GM18517 (cell line): ENCODE measurements around the gene RFESD.
"Not testable (repeated sequence)": the region's sequence is repeated elsewhere in the genome, so short reads cannot be mapped to it uniquely, and the experiment has no call there.

Experiments used
- ATAC-seq: cut with Tn5 transposase; IDR thresholded peaks from one replicate; pipeline ENCODE4 v1.9.1; 2021; ENCODE audit warnings: mild to moderate bottlenecking, moderate library complexity; ENCODE audit not compliant: unreplicated experiment

Gene RFESD

DNA sequence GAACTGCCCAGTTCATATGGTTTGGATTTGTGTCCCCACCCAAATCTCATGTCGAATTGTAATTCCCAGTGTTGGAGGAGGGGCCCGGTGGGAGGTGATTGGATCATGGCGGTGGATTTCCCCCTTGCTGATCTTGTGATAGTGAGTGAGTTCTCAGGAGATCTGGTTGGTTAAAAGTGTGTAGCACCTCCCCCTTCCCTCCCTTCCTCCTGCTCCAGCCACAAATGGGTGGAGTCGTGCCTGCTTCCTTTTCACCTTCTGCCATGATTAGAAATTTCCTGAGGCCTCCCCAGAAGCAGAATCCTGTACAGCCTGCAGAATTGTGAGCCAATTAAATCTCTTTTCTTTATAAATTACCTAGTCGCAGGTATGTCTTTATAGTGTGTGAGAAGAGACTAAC lies 59.6 kb downstream of the RFESD start:
- not testable (repeated sequence) for ATAC-seq

DNA sequence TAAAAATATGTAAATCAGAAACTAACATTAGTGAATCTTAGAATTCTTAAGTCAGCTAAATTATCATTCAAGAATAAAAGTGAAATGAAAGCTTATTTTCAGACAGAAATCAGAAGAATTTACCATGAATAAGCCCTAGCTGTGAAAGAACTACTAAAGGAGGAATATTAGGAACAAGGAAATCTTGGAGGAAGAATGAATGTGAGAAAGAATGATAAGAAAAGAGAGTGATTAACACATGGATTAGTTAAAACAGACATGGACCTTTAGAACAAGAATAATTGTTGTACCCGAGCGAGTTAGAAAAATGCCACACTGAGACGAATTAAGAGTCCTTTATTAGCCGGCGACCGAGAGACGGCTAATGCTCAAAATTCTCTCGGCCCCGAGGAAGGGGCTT lies 60.5 kb downstream of the RFESD start:
- ATAC-seq: no peak
